ENCODE measurements around the gene MAP3K3.

- no peak for TF ChIP-seq GATA2 (IDR thresholded peaks at IDR 0.05; ENCODE audit: low read depth, low read length)
- TF ChIP-seq GATA3 (IDR thresholded peaks at IDR 0.05; ENCODE audit: low read depth, low read length) = no peak
These were observed 76.2 kb downstream of the MAP3K3 start for GRCh38 chr17:63698381-63698885.

Data from SH-SY5Y (cell line).